Ovary (tissue), 9 donors: ENCODE measurements around the gene RTTN. TPM values are rescaled to one million over a fixed set of nuclear protein-coding genes. Genes with fewer than 3 reads are reported as not detected.

Experiments used
- DNase-seq, 5 donors: peaks; one replicate each; pipeline ENCODE4 v3.0.0-alpha.2; 2019 to 2020
- H3K27ac ChIP-seq, 2 donors: fragments of 200-600 bp; one replicate each; pipeline versions ENCODE4 v1.5.1 to v1.8.0; 2019 to 2022
- H3K27me3 ChIP-seq: fragments of 200-600 bp; one replicate; pipeline ENCODE4 v1.8.0; 2022
- H3K36me3 ChIP-seq: fragments of 200-600 bp; sonication (generic); one replicate; pipeline ENCODE4 v1.5.1; 2019
- H3K4me1 ChIP-seq: one replicate; pipeline ENCODE4 v1.8.1; 2013; ENCODE audit warnings: mild to moderate bottlenecking, moderate library complexity; ENCODE audit not compliant: insufficient read depth
- H3K4me3 ChIP-seq: fragments of 200-600 bp; sonication (generic); one replicate; pipeline ENCODE4 v1.5.1; 2017
- H3K9me3 ChIP-seq, 2 donors: fragments of 200-600 bp in 1 of 2; sonication (generic) in 1 of 2; one replicate each; pipeline versions ENCODE4 v1.5.1 to v1.8.1; 2013 to 2019; ENCODE audit warnings: mild to moderate bottlenecking in 1 of 2, moderate library complexity in 1 of 2
- EP300 ChIP-seq: sonication (generic); formaldehyde crosslinking; IDR thresholded peaks from one replicate; pipeline ENCODE4 v1.6.1; 2017; ENCODE audit warnings: antibody characterized with exemption
- POLR2A ChIP-seq: fragments of 450-650 bp; IDR thresholded peaks from one replicate; pipeline ENCODE4 v1.6.1; 2017; ENCODE audit warnings: antibody characterized with exemption, mild to moderate bottlenecking, moderate library complexity
- WGBS, 3 donors: extraction: QIAGEN DNeasy Blood & Tissue Kit in 1 of 3; methylation state at CpG; one replicate each; pipeline versions ENCODE4 v1.1.5 to v1.1.7; 2013 to 2017; 5-methylcytosine and 5-hydroxymethylcytosine counted together
- intact Hi-C, 4 donors: fragments of 100-400 bp; cut with DNase I; formaldehyde crosslinking; loops; one replicate each; pipeline versions ENCODE4 v1.11.0 to v1.15.1; 2022 to 2023
- polyA plus RNA-seq, 2 donors: library from polyadenylated mRNA; stranded (reverse); fragments of 200-250 nt in 1 of 2; fragments of 350-450 nt in 1 of 2; fragmentation: Illumina TruSeq in 1 of 2; extraction: RNeasy Lipid Tissue Mini Kit (QIAGEN cat#74804) in 1 of 2; gene quantifications; one replicate each; pipeline ENCODE4 v1.2.3, GENCODE V29; 2013 to 2014
- total RNA-seq, 7 donors: library from RNA; depleted of rRNA in 2 of 7; stranded (reverse); fragments of >200 nt in 2 of 7; fragmentation: NEBNext Ultra II Directional in 3 of 7; extraction: Animal tissue kit (Norgen Biotek cat#: 25700) in 3 of 7; gene quantifications; one replicate each; pipeline versions ENCODE4 v1.1.0 to v1.2.4, GENCODE V29; 2016 to 2023
- TF ChIP-seq, protein P1 (sequence below), 3 donors: fragments of 450-650 bp in 2 of 3; fragments of 200-600 bp in 1 of 3; IDR thresholded peaks; one replicate each; pipeline versions ENCODE4 v1.5.1 to v1.8.0; 2016 to 2022; ENCODE audit warnings: antibody characterized with exemption in 3 of 3, mild to moderate bottlenecking in 1 of 3
- donor health status: DM: no; HTN: no; CAD: no; lungs with moderate emphysema.
- donor health status: DM: no; HTN: no; CAD: no.
- donor health status: Bipolar disorder and iron deficiency.
- donor health status: DM: yes; HTN: yes; CAD: no.
- donor health status: DM: no; HTN: no; CAD: no.
- donor health status: DM: yes; HTN: yes; CAD: no.

The RTTN gene
- total and polyA plus RNA-seq, 9 donors, result 6.2 to 22.4 (median 14.9) TPM

DNA sequence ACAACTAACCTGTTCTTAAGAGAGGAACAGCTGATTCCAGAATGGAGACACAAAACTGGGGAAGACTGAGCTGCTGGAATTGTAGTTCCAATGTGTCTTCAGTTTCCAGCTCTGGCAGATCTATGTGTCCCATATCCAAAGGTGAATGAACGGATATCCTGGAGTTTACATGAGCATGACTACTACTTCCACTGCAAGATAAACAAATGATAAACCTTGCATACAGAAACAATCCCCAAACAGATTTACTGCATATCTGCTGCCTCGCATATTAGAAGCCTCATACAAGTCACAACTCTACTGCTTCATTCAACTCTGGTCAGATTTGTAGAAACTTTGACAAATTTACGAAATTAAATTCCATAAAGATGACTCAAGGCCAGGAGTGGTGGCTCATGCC is 15.0 kb downstream of the RTTN start:
- H3K9me3 ChIP-seq, result peaks cover 0 to 3% of the 10 kb centered on the region in 2 donors
- no peaks in the 10 kb centered on the region for H3K36me3 ChIP-seq
- TF ChIP-seq, protein P1, sequence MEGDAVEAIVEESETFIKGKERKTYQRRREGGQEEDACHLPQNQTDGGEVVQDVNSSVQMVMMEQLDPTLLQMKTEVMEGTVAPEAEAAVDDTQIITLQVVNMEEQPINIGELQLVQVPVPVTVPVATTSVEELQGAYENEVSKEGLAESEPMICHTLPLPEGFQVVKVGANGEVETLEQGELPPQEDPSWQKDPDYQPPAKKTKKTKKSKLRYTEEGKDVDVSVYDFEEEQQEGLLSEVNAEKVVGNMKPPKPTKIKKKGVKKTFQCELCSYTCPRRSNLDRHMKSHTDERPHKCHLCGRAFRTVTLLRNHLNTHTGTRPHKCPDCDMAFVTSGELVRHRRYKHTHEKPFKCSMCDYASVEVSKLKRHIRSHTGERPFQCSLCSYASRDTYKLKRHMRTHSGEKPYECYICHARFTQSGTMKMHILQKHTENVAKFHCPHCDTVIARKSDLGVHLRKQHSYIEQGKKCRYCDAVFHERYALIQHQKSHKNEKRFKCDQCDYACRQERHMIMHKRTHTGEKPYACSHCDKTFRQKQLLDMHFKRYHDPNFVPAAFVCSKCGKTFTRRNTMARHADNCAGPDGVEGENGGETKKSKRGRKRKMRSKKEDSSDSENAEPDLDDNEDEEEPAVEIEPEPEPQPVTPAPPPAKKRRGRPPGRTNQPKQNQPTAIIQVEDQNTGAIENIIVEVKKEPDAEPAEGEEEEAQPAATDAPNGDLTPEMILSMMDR (IDR thresholded peaks at IDR 0.05), result no peak
- TF ChIP-seq POLR2A (no peak), EP300 (no peak)
- H3K4me1 ChIP-seq, result no peaks in the 10 kb centered on the region
- H3K4me3 ChIP-seq, result no peak overlapping the region
- intact Hi-C loops, result loop anchor here in 2 of 4 donors (10.0 kb wide), 1 partner anchor 264 kb away; no protein-coding TSS in a partner anchor
- no peak for DNase-seq
- no peak overlapping the region for H3K27ac ChIP-seq
- WGBS, 3 donors, result 90 to 93% (median 90%) methylated on average over 3 of the region's 3 CpGs
- H3K27me3 ChIP-seq, result no peaks in the 10 kb centered on the region

DNA sequence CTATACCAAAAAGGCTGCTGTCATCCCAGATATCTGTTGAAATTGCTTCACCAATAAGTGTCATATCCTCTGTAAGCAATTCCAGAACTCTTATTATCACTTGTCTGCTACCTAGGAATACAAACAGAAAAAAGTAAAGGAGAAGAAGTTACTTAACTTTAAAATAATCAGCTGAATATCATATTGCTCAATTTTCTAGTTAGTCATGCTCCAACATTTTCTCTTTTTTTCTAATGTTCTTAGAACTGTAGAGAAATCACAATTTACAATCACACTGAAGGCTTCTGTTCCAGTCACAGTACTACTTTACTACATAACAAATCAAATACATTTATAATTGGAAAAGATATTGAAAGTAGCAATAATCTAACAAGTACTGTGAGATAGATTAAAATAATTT is 17.4 kb downstream of the RTTN start:
- intact Hi-C loops, result no loop called here
- Histone ChIP-seq H3K36me3 (no peaks in the 10 kb centered on the region), H3K27ac (no peak overlapping the region), H3K4me3 (no peak overlapping the region), H3K27me3 (no peaks in the 10 kb centered on the region), H3K9me3 (peaks cover 0 to 3% of the 10 kb centered on the region in 2 donors), H3K4me1 (no peaks in the 10 kb centered on the region)
- TF ChIP-seq EP300 (no peak), POLR2A (no peak)
- TF ChIP-seq, protein P1 (IDR thresholded peaks at IDR 0.05), result no peak
- no peak for DNase-seq

DNA sequence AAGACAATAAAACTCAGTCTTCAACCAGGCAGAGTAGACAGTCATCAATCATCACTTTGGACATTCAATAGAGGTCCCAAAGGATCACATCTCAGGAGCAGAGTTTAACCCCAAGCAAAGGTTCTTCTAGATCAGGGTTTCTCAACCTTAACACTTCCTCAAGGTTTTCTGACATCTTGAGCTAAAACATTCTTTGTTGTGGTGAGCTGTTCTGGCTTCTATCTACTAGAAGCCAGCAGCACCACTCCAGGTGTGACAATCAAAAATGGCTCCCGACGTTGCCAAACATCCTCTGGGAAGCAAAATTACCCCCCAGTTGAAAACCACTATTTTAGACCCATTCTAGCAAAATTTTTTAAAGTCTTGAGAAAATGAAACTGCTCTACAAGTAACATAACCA is 22.0 kb downstream of the RTTN start:
- 96 to 98% (median 98%) methylated on average over 2 of the region's 2 CpGs for WGBS, 3 donors
- intact Hi-C loops, result no loop called here

DNA sequence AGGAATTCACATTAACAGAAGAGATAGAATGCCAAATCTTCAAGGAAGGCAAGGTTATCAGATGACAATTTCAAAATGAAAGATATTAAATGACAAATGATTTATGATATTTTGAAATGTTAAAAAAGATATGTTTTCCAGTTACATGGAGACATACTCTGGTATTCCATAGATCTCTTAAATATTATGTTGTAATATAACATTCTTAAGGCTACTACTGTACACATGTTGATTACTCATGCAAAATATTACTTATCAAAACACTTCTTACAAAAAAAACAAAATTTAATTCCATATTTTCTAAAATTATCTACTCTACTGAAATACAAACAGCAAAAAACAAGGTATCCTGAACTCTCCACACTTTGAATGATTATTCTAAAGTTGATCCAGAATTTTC is 22.9 kb downstream of the RTTN start:
- intact Hi-C loops, result no loop called here

More for the DNA sequence above, 22.0 kb downstream of the RTTN start:
- no peaks in the 10 kb centered on the region for H3K27me3 ChIP-seq
- TF ChIP-seq, protein P1 (IDR thresholded peaks at IDR 0.05), result no peak
- no peak for TF ChIP-seq EP300
- no peak for TF ChIP-seq POLR2A
- H3K36me3 ChIP-seq, result no peaks in the 10 kb centered on the region
- H3K4me3 ChIP-seq, result no peak overlapping the region
- H3K9me3 ChIP-seq, result peaks cover 0 to 3% of the 10 kb centered on the region in 2 donors
- DNase-seq, result no peak
- no peak overlapping the region for H3K27ac ChIP-seq
- no peaks in the 10 kb centered on the region for H3K4me1 ChIP-seq

More for the DNA sequence above, 22.9 kb downstream of the RTTN start:
- no peak for DNase-seq
- peaks cover 0 to 3% of the 10 kb centered on the region in 2 donors for H3K9me3 ChIP-seq
- H3K4me3 ChIP-seq, result no peak overlapping the region
- no peaks in the 10 kb centered on the region for H3K4me1 ChIP-seq
- H3K36me3 ChIP-seq, result no peaks in the 10 kb centered on the region
- TF ChIP-seq, protein P1 (IDR thresholded peaks at IDR 0.05), result no peak
- TF ChIP-seq POLR2A (no peak), EP300 (no peak)
- H3K27ac ChIP-seq, result no peak overlapping the region
- no peaks in the 10 kb centered on the region for H3K27me3 ChIP-seq
